HT-29 (cell line): ENCODE data around the gene RPIA. TPM values are rescaled to one million over a fixed set of nuclear protein-coding genes. Genes with fewer than 3 reads are reported as not detected.
"Not testable (repeated sequence)": the region's sequence is repeated elsewhere in the genome, so short reads cannot be mapped to it uniquely, and the experiment has no call there.

Experiments
- DNase-seq: peaks from one replicate; pipeline ENCODE4 v3.0.0-alpha.2; 2015; ENCODE audit warnings: low spot score
- total RNA-seq: library from RNA; depleted of rRNA; stranded (reverse); fragments of >200 nt; shearing (Covaris generic); gene quantifications from 2 replicates; pipeline ENCODE4 v1.2.3, GENCODE V29; 2014

The RPIA gene
- total RNA-seq, 1 experiment from 2014 or later, result 15.7 TPM

- no peak for DNase-seq
These were observed 41.9 kb downstream of the RPIA start for GRCh38 chr2:88733155-88733902.

- no peak for DNase-seq
These were observed 43.7 kb downstream of the RPIA start for GRCh38 chr2:88735133-88735532.

GRCh38 chr2:88735853-88736252, 44.4 kb downstream of the RPIA start:
- no peak for DNase-seq

- no peak for DNase-seq
These were observed 45.0 kb downstream of the RPIA start for GRCh38 chr2:88736437-88736836.

- DNase-seq, result no peak
These were observed 45.9 kb downstream of the RPIA start for GRCh38 chr2:88737385-88737784.

GRCh38 chr2:88738271-88738670, 46.8 kb downstream of the RPIA start:
- DNase-seq, result no peak

- DNase-seq, result peak; percentile 82
These were observed 48.6 kb downstream of the RPIA start for GRCh38 chr2:88739985-88740600.

GRCh38 chr2:88746929-88747490, 55.5 kb downstream of the RPIA start:
- no peak for DNase-seq

GRCh38 chr2:88747990-88748389, 56.5 kb downstream of the RPIA start:
- DNase-seq, result no peak

GRCh38 chr2:88751768-88752167, 60.3 kb downstream of the RPIA start:
- DNase-seq, result no peak

- no peak for DNase-seq
These were observed 62.5 kb downstream of the RPIA start for GRCh38 chr2:88753833-88754584.

- DNase-seq, result no peak
These were observed 63.3 kb downstream of the RPIA start for GRCh38 chr2:88754585-88755320.

GRCh38 chr2:88755836-88756235, 64.4 kb downstream of the RPIA start:
- no peak for DNase-seq

- no peak for DNase-seq
These were observed 65.6 kb downstream of the RPIA start for GRCh38 chr2:88757025-88757424.

GRCh38 chr2:88758702-88759101, 67.2 kb downstream of the RPIA start:
- DNase-seq, result not testable (repeated sequence)

- no peak for DNase-seq
These were observed 69.5 kb downstream of the RPIA start for GRCh38 chr2:88760819-88761598.

GRCh38 chr2:88764141-88764849, 72.8 kb downstream of the RPIA start:
- no peak for DNase-seq

GRCh38 chr2:88764850-88765153, 73.3 kb downstream of the RPIA start:
- DNase-seq, result no peak

GRCh38 chr2:88765154-88765888, 73.8 kb downstream of the RPIA start:
- no peak for DNase-seq
